Activated effector memory CD4-positive, alpha-beta T cell treated with Interleukin-2 at 50 U/mL for 16 hours (primary cell): ENCODE results near the gene GUK1.
"Not testable (repeated sequence)": the region's sequence is repeated elsewhere in the genome, so short reads cannot be mapped to it uniquely, and the experiment has no call there.

Experiments
- DNase-seq: peaks from one replicate; pipeline ENCODE4 v3.0.0-alpha.2; 2020

GUK1 gene

GRCh38 chr1:228164561-228165371, 24.7 kb downstream of the GUK1 start:
- no peak for DNase-seq

GRCh38 chr1:228165372-228166169, 25.5 kb downstream of the GUK1 start, which contains the start of gene IBA57:
TSS of gene IBA57 (plus strand) at chr1:228165804. CDS start at chr1:228165817, 13 bp downstream.
- peak; percentile 100 for DNase-seq

- peak; percentile 49 for DNase-seq
These were observed 26.3 kb downstream of the GUK1 start for GRCh38 chr1:228166170-228166936.

GRCh38 chr1:228168563-228169270, 28.6 kb downstream of the GUK1 start:
- DNase-seq = no peak

- no peak for DNase-seq
These were observed 29.3 kb downstream of the GUK1 start for GRCh38 chr1:228169345-228169744.

GRCh38 chr1:228170666-228171065, 30.6 kb downstream of the GUK1 start:
- DNase-seq = no peak

- no peak for DNase-seq
These were observed 31.3 kb downstream of the GUK1 start for GRCh38 chr1:228171221-228171891.

- no peak for DNase-seq
These were observed 32.8 kb downstream of the GUK1 start for GRCh38 chr1:228172591-228173527.

- not testable (repeated sequence) for DNase-seq
These were observed 33.7 kb downstream of the GUK1 start for GRCh38 chr1:228173528-228174481.

- no peak for DNase-seq
These were observed 34.6 kb downstream of the GUK1 start for GRCh38 chr1:228174482-228175315.

- no peak for DNase-seq
These were observed 35.4 kb downstream of the GUK1 start for GRCh38 chr1:228175316-228176023.

GRCh38 chr1:228176024-228176395, 35.9 kb downstream of the GUK1 start:
- no peak for DNase-seq

- DNase-seq = no peak
These were observed 36.5 kb downstream of the GUK1 start for GRCh38 chr1:228176461-228177182.

GRCh38 chr1:228177183-228177475, 37.0 kb downstream of the GUK1 start:
- no peak for DNase-seq

- no peak for DNase-seq
These were observed 37.9 kb downstream of the GUK1 start for GRCh38 chr1:228177721-228178710.
